Measurements from ENCODE around the gene C4BPA. TPM values are rescaled to one million over a fixed set of nuclear protein-coding genes. Genes with fewer than 3 reads are reported as not detected.

Gene C4BPA
- total RNA-seq, result not detected

DNA sequence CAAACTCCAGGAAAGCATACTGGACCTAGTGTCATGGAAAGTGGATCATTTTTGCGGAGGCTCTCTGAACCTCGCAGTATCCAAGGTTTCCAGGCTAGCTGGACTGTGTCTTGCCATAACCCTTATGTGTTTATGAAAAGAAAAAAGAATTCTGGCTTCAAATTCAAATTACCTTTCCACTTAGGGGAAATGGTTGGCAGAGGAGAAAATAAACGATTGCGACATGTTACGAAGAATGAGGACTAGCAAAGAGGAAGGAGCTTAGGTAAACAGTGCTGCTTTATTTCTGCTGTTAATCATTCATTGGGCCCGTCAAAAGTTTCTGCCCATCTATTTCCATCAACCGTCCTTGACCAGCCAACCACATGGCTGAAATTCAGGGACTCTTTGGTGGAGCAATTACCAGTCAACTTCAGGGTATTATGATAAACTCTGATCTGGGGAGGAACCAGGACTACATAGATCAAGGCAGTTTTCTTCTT is at the start of gene C4BPA:
Gene C4BPA, plus strand, starts transcription at position 342 of the 482 bp plus-strand sequence. CDS start 8,793 bp downstream, outside the sequence.
- POLR2A ChIA-PET, result no interaction called here

DNA sequence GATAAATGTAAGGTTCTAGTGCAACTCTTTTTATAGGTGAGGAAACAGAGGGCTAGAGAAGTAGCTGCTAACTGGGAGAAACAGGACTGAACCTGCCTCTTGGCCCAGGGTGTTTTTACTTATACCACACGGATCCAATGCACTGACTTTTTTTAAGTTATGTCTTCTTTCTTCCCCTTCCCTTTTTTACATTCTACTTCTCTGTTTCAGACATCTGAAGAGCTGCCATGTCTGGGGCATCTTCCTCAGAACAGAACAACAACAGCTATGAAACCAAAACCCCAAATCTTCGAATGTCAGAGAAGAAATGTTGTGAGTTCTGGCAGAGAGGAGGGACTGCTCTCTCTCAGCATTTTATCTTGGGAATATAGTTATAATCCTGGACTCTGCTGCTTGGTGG is 49.5 kb upstream of the C4BPA start:
- CTCF ChIA-PET, result interaction anchor here (1.4 kb wide), 1 partner anchor 267 kb away, joined by 3 read pairs; the partner anchor contains the start of gene CD55

More for the DNA sequence above, at the start of gene C4BPA:
- CTCF ChIA-PET, result no interaction called here

DNA sequence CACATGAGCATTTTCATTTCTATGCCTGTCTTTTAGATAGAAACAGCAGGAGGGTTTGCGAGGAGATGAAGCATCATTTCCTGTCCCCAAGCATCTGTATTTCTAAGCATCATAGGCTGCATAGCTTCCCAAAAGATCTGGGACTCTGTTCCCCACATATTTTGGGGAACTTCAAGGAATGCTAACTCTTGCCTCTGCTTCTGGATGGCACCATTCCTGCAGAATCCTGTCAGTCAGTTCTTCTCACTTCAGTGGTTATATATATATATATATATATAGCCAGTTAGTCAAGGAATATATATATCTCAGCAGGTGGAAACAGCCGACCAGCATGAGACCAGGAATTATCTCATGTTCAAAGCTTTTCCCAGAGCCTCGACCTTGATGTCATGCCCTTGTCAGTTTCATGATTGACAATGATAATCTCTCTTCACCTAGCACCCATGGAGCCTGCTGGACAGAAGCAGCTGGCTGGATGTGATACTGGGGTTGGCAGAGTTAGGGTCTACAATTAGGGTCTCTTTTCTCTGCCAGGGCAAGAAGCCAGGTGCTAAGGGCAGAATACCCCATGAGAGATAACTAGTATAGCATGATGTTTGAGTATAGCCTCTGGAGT is 48.5 kb upstream of the C4BPA start:
- POLR2A ChIA-PET, result no interaction called here
- CTCF ChIA-PET, result interaction anchor here (1.4 kb wide), 1 partner anchor 266 kb away, joined by 3 read pairs; the partner anchor contains the start of gene CD55

More for the DNA sequence above, 49.5 kb upstream of the C4BPA start:
- POLR2A ChIA-PET, result no interaction called here

DNA sequence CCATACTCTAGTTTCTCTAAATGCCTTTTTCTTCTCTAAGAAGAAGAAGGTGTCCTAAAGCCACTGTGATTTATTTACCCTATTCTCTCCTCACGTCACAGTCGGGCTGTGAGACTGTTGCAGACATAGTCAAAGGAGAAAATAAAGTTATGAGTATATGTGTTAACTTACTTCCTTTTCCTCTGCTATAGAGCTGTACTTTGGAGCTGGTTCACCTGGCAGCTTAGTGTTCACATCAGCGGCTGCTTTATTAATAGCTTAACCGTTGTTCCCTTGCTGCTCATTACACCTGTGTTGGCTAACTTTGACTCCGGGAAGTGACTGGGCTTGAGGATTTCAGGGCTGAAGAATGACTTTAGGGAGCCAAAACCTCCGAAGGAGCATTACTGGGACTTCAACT is 47.4 kb upstream of the C4BPA start:
- ChIA-PET CTCF (no interaction called here), POLR2A (no interaction called here)

DNA sequence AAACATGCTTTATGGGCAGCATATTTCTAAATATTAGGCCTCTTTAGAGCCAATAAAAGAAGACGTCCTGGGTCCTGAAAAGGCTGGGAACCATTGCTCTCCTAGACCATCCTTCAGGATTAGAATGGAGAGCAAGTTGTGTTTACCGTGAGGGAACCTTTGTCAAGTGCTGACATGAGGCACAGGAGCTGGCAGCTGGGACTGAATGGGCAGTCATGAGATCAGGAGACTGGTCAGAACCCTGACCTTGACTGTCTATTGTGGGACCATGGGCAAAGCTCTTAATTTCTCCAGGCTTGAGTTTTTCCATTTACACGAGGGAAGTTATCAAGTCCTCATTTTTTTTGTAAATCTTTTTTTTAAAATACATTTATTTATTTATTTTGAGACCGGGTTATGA is 45.8 kb upstream of the C4BPA start:
- ChIA-PET POLR2A (no interaction called here), CTCF (no interaction called here)

DNA sequence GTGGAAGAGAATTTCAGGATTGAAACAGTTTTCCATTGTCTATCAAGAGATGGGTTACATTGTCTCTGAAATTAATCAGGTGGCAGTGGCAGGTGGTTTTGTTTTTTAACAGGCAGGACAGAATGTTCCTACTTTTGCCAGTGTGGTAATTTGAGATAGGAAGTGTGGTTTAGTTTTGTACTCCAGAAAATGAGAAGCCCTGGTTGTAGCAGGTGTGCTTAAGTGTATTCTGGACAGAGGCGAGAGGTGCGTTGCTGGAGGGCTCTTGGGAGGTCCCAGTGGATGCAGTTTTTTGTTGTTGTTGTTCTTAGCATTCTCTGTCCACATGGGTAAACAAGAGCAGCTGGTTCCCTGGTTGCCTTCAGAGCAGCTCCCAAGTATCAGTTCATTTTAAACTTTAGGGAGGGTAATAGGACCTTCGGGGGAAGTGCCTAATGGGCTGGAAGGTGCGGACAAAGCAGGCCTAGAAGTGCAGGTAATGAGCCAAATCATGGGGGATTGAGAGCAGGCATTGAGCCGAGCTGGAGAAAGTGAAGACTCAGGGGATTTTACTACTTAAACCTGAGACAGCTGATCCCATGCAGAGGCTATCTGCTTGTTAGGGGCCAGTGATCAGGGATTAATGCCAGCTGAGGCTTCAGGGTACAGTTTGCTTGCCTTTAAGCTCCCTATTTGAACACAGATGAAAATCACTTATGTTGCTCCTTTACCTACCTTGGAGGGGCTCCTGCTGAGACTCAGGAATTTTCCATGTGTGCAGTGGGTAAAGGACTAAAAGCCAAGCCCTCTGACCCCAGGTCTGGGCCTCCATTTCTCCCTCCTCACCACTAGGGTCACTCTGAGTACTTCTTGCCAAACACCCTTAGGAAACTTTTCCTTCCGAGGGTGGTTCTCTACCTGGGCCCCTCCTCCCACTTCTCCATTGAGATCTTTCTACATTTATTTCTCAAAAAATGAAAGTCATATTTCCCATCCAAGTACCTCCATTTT is 44.9 kb upstream of the C4BPA start:
- POLR2A ChIA-PET, result no interaction called here
- CTCF ChIA-PET, result interaction anchor here (0.6 kb wide), 1 partner anchor 446 kb away, joined by 3 read pairs; no protein-coding TSS in a partner anchor

DNA sequence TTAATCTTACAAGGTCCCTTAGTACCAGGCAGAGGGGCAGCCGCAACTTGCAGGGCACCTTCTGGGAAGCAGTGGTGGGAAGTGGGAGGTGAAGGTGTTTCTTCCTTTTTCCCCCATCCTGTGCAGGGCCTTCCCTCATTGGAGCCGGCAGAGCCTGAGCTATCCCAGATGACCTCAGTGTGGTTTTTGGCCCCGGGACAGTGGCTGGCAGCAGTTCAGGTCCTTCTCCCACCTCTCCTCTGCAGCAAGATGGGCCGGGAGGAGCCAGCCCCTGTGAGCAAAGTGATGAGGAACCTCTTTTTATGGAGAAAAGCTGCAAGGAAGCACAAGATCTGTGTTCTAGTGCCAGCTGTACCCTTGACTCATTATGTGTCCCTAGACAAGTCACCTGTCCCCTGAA is 44.2 kb upstream of the C4BPA start:
- CTCF ChIA-PET, result no interaction called here
- POLR2A ChIA-PET, result no interaction called here

DNA sequence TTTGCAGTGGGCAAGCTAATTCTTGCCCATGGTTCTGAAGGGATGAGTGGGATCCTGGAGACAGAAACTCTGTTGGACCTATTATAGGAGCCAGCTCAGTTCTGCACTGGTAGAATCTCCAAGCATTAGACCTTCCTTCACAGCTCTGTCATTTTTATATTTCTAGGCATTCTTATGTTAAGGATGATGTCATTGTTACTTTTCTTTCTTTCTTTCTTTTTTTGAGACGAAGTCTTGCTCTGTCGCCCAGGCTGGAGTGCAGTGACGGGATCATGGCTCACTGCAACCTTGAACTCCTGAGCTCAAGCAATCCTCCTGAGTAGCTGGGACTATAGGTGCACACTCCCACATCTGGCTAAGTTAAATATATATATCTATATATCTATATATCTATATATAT is 43.4 kb upstream of the C4BPA start:
- ChIA-PET POLR2A (no interaction called here), CTCF (no interaction called here)

DNA sequence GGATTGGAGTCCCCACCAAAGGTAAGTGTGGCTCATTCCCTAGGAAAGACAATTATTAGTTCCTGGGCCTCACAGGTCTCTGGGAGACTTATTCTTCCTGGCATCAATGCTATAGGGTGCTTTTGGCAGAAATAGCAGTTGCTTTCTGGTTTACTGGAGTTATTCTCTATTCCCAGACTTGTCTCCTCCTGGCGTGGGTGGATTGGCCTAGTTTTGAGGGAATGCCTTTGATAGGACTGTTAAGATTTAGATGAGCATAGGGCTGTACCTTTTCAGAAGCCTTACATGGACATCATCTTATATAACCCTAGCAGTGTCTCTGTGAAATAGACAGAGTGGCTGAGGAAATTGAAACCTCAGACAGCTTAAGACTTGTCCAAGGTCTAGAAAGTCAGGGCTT is 42.0 kb upstream of the C4BPA start:
- ChIA-PET CTCF (interaction anchor here (0.9 to 1.2 kb wide), 2 partner anchors 12 to 17 kb away, joined by 3 read pairs; partner anchors contain the start of gene YOD1), POLR2A (no interaction called here)

DNA sequence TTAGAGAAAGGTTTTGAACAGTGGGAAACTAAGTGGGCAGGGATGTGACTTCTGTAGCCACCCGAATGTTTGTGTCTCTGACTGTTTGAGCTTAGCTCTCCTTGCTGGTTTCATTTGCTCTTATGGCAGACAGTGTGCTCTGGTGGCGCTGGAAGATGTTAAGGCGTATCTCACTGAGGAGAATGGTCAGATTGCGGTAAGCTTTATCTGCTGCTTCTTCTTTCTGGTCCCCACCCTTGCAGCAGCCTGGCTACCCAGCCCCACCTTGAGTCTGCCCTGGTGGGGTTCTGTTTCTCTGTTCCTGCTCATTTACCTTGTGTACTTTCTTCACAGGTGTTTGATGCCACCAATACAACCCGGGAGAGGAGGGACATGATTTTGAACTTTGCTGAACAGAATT is 41.0 kb upstream of the C4BPA start:
- ChIA-PET CTCF (no interaction called here), POLR2A (no interaction called here)

DNA sequence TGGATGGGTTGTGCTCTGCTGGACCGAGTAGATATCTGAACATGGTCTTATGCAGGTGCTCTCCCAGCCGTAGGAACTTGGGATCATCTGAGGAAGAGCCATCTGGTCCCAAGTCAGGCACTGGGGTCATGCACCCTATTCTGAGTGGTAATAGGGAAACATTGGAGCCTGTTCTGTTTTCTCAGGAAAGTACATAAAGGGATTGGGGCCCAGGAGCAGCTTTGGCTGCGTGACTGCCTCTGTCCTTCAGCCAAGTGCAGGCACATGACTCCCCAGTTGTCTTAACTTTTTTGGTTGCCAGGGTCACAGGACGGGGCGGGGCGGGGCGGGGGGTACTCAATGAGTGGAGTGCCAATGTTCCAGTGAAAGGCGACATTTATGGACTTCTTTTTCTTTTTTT is 39.5 kb upstream of the C4BPA start:
- POLR2A ChIA-PET, result no interaction called here
- CTCF ChIA-PET, result no interaction called here

DNA sequence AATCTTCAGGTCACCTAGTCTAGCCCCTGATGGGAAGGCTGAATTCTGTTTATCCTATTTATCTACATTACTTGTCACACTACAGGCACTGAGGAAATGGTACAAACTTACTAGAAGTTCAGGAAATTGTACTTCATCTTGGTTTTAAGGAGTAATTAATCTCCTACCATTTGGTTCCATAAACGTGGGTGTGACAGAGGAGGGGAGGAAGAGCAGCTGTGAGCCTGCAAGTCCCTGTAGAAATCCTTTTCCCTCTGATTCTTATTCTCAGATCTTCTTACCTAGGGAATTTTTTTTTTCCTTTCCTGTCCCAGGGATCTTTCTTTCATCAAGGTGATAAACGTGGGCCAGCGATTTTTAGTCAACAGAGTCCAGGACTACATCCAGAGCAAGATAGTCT is 36.8 kb upstream of the C4BPA start:
- CTCF ChIA-PET, result no interaction called here
- POLR2A ChIA-PET, result no interaction called here

DNA sequence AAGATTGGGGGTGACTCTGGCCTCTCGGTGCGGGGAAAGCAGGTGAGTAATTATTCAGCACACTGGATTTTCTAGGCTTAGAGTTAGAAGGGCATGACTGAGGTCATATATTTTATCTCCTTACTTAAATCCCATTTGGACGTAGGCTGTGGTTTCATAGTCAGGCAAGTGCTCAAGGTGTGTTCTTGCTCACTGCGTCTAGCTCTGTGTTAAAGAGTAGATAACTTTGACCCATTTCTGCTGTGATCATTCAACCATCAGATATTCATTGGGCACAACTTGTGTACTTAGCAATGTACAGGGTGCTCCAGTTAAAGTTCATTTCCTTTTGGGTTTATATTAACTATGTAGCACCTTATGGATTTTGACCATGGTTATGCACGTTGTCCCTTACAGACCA is 36.4 kb upstream of the C4BPA start:
- ChIA-PET CTCF (no interaction called here), POLR2A (no interaction called here)

DNA sequence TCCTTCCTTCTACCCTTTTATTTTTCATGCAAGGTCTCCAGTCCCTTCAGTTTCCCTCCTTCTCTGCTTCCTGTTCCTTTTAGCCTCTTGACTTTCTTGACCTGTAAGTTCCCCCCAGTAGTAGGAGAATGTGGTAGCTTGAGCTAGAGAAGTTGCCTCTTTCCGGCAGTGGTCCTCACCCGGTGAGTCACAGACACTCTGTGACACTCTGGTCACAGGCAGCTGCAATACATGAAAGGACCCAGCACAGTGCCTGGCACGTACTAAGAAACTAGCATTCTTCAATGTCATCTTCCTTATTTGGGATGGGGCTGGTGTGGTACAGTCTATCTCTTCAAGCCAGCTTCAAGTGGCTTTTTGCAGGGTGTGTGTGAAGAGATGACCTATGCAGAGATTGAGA is 35.0 kb upstream of the C4BPA start:
- ChIA-PET CTCF (no interaction called here), POLR2A (no interaction called here)

DNA sequence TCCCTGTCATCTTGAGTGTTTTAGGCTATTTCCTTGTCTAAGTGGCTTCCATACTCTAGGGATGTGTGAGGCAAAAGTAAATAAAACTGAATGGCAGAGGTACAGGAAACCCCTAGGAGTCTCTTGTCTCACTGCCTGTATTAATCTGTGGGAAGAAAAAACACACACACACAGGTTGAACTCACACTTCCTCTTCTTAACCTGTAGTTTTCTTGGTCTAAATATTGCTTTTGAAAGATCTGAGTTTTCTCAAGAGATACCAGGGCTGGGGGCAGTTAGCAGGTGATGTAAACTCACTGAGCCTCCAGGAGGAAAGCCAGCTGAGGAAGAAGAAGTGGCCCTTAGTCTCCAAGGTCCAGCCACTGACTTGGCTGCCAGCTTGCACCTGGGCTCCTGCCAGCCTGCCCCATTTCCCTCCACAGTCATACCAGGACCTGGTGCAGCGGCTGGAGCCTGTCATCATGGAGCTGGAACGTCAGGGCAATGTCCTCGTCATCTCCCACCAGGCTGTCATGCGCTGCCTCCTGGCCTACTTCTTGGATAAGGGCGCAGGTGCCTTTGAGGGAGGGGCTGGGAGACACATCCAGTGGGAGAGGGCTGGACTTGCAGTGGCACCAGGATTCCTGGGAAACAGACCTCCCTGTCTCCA is 34.1 kb upstream of the C4BPA start:
- CTCF ChIA-PET, result no interaction called here
- POLR2A ChIA-PET, result no interaction called here

DNA sequence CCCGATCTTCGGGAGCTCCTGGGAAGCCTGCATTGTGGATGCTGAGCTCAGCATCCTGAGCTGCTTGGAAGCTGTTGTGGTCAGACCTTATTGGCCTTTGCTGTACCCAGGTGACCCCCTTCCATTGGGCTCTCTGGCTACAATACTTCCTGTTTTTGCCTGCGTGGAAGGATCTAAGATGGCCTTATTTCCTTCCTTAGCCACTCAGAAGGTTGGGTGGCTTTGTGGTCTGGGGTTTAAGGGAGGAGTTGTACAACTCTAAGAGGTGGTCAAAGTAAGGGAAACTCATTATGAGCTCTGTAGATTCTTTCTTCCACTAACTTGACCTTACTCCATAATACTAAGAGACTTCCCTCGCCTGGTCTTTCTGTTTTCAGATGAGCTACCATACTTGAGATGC is 33.2 kb upstream of the C4BPA start:
- ChIA-PET POLR2A (no interaction called here), CTCF (interaction anchor here (0.7 kb wide), 2 partner anchors 21 to 428 kb away, joined by 3 read pairs; no protein-coding TSS in a partner anchor)

DNA sequence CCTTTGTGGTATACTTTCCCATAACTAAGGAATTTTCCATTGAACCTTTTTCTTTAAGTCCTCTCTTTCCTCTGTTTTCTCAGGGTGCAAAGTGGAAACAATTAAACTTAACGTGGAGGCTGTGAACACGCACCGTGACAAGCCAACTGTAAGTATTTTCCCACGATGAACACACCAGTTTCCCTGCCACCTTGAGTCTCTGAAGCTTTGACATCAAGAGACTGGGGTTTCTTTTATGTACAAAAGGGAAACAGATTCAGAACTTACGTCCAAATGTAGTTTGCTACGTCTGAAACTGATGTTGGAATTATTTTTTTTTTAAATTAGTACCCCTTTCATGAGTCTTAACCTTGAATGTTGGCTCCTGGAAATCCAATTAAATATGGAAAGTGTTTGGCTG is 32.6 kb upstream of the C4BPA start:
- POLR2A ChIA-PET, result no interaction called here
- CTCF ChIA-PET, result no interaction called here

DNA sequence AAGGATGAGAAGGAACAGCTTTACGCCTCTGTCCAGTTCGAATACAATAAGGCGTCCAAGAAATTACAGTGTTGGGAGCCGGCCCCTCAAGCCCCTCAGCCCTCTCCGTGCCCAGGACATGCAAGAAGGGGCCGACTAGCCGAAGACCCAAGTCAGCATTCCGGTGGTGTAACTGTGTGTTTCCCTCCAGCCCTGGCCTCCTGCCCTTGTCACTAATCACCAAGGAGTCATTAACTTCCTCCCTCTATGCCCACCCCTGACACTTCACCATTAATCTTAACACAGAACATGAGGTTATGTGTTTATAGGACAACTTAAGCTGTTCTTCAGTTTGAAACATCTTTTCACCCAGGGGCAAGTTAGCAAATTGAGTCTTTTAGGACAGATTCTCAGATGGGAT is 31.8 kb upstream of the C4BPA start:
- ChIA-PET CTCF (no interaction called here), POLR2A (no interaction called here)

DNA sequence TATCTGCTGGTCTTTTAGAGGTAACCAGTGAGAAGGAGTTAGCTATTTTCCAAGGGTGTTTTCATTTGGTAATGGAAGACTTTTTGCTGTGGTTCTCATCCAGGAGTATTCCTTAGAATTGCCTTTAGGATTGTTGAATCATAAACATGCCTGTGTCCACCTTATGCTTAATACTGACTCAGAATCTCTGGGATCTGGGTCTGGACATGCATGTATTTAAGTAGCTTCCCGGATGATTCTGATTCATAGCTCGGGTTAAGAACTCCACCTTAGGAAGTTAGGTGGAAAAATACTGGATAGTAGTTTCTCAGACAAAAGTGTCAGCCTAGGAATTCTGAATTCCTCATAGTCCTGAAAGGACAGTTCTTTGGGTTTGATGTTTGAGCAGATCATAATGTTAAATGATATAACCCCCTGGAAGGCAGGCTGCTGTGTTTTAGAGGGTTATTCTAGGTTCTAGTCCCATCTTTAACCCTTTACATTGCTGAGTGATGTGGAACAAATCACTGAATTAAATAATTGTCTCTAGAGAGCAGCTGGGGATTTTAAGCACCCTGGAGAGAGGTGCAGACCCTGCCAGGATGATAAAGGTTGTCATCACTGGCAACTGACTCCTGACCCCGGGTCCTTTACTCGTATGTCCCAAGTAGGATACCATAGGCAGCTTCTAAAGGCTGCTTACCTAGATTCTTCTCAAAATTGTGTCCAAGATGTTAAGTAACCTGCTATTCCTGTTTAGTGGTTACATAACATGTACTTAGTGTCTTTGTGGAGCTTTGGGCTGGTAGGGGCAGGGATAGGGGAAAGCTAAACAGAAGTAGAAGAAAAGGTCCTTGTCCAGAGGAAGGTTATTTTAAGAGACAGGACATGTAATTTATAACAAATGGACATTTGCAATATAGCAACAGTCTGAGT is 29.9 kb upstream of the C4BPA start:
- POLR2A ChIA-PET, result no interaction called here
- CTCF ChIA-PET, result interaction anchor here (1.1 to 4.1 kb wide), 2 partner anchors 24 to 69 kb away, joined by 4 to 11 read pairs; no protein-coding TSS in a partner anchor

Data from activated CD8-positive, alpha-beta memory T cell treated with anti-CD3 and anti-CD28 coated beads for 36 hours (primary cell).